ENCODE data around the gene PRKAR1B. TPM values are rescaled to one million over a fixed set of nuclear protein-coding genes. Genes with fewer than 3 reads are reported as not detected.

PRKAR1B gene
- total RNA-seq, 1 experiment from 2014 or later: 62.0 TPM

GRCh38 chr7:696426-696811 is 30.7 kb downstream of the PRKAR1B start:
- ChIA-PET POLR2A (no interaction called here), CTCF (no interaction called here)
- H3K36me3 ChIP-seq (ENCODE audit: control insufficient read depth, insufficient read depth, low read length): no peaks in the 10 kb centered on the region
- no TSS peak for BruUV-seq (replicated peaks)
- no peak overlapping the region for H3K4me3 ChIP-seq (ENCODE audit: low read depth in 2 of 2, low read length in 2 of 2)
- H3K27ac ChIP-seq (ENCODE audit: low read length): no peak overlapping the region
- DNase-seq (ENCODE audit: low read depth, low spot score) (no peak), ATAC-seq (no peak)
- in situ Hi-C loops (cut with HindIII; ENCODE audit: low pct_unique_long_range_greater_than_20kb, low sequenced_read_pairs) (no loop called here), intact Hi-C loops (cut with micrococcal nuclease; ENCODE audit: unreplicated experiment) (no loop called here)
- no peaks in the 10 kb centered on the region for H3K27me3 ChIP-seq (ENCODE audit: control insufficient read depth, insufficient read depth, low read length)
- no peaks in the 10 kb centered on the region for H3K4me1 ChIP-seq (ENCODE audit: control insufficient read depth, insufficient read depth, low read length)
- no peaks in the 10 kb centered on the region for H3K9me3 ChIP-seq (ENCODE audit: control insufficient read depth, insufficient read depth, low read depth, low read length)
- TF ChIP-seq, protein P1, sequence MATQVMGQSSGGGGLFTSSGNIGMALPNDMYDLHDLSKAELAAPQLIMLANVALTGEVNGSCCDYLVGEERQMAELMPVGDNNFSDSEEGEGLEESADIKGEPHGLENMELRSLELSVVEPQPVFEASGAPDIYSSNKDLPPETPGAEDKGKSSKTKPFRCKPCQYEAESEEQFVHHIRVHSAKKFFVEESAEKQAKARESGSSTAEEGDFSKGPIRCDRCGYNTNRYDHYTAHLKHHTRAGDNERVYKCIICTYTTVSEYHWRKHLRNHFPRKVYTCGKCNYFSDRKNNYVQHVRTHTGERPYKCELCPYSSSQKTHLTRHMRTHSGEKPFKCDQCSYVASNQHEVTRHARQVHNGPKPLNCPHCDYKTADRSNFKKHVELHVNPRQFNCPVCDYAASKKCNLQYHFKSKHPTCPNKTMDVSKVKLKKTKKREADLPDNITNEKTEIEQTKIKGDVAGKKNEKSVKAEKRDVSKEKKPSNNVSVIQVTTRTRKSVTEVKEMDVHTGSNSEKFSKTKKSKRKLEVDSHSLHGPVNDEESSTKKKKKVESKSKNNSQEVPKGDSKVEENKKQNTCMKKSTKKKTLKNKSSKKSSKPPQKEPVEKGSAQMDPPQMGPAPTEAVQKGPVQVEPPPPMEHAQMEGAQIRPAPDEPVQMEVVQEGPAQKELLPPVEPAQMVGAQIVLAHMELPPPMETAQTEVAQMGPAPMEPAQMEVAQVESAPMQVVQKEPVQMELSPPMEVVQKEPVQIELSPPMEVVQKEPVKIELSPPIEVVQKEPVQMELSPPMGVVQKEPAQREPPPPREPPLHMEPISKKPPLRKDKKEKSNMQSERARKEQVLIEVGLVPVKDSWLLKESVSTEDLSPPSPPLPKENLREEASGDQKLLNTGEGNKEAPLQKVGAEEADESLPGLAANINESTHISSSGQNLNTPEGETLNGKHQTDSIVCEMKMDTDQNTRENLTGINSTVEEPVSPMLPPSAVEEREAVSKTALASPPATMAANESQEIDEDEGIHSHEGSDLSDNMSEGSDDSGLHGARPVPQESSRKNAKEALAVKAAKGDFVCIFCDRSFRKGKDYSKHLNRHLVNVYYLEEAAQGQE (IDR thresholded peaks at IDR 0.05; ENCODE audit: insufficient read depth in 1 of 2, low read depth in 2 of 2, low read length in 1 of 2): no peak
- TF ChIP-seq TCF7L2 (IDR thresholded peaks at IDR 0.05; ENCODE audit: low read depth, low read length) (no peak), CTCF (IDR thresholded peaks at IDR 0.05) (no peak), SIN3A (IDR thresholded peaks at IDR 0.05; ENCODE audit: borderline replicate concordance, insufficient read depth, low read depth, low read length) (no peak), POLR2AphosphoS5 (IDR thresholded peaks at IDR 0.05; ENCODE audit: low read depth, low read length) (no peak)

- DNase-seq (ENCODE audit: low read depth, low spot score) (no peak), ATAC-seq (no peak)
- Histone ChIP-seq H3K27ac (ENCODE audit: low read length) (no peak overlapping the region), H3K4me3 (ENCODE audit: low read depth in 2 of 2, low read length in 2 of 2) (no peak overlapping the region), H3K36me3 (ENCODE audit: control insufficient read depth, insufficient read depth, low read length) (no peaks in the 10 kb centered on the region), H3K9me3 (ENCODE audit: control insufficient read depth, insufficient read depth, low read depth, low read length) (peaks cover 6% of the 10 kb centered on the region; the same call in 1 of the 2 replicates), H3K27me3 (ENCODE audit: control insufficient read depth, insufficient read depth, low read length) (no peaks in the 10 kb centered on the region), H3K4me1 (ENCODE audit: control insufficient read depth, insufficient read depth, low read length) (no peaks in the 10 kb centered on the region)
- ChIA-PET POLR2A (interaction anchor here (0.6 kb wide), 1 partner anchor 93 kb away, joined by 3 read pairs; no protein-coding TSS in a partner anchor), CTCF (interaction anchor here (0.6 kb wide), 1 partner anchor 447 kb away, joined by 5 read pairs; no protein-coding TSS in a partner anchor)
- in situ Hi-C loops (cut with HindIII; ENCODE audit: low pct_unique_long_range_greater_than_20kb, low sequenced_read_pairs): no loop called here
- no TSS peak for BruUV-seq (replicated peaks)
- no peak for TF ChIP-seq TCF7L2 (IDR thresholded peaks at IDR 0.05; ENCODE audit: low read depth, low read length)
- TF ChIP-seq CTCF (IDR thresholded peaks at IDR 0.05): no peak
- TF ChIP-seq POLR2AphosphoS5 (IDR thresholded peaks at IDR 0.05; ENCODE audit: low read depth, low read length): no peak
- TF ChIP-seq SIN3A (IDR thresholded peaks at IDR 0.05; ENCODE audit: borderline replicate concordance, insufficient read depth, low read depth, low read length): no peak
- TF ChIP-seq, protein P1 (IDR thresholded peaks at IDR 0.05; ENCODE audit: insufficient read depth in 1 of 2, low read depth in 2 of 2, low read length in 1 of 2): no peak
- intact Hi-C loops (cut with micrococcal nuclease; ENCODE audit: unreplicated experiment): no loop called here
Observed at GRCh38 chr7:693280-693679, 33.8 kb downstream of the PRKAR1B start.
